ENCODE results near the gene SPECC1L. TPM values are rescaled to one million over a fixed set of nuclear protein-coding genes. Genes with fewer than 3 reads are reported as not detected.

Gene SPECC1L
- total RNA-seq, 1 experiment from 2014 or later, result 40.8 TPM

GRCh38 chr22:24406322-24407277 lies 136.0 kb downstream of the SPECC1L start:
- DNase-seq (ENCODE audit: low read depth, low spot score) (no peak), ATAC-seq (no peak)
- ChIA-PET CTCF (no interaction called here), RAD21 (ENCODE audit: low non-redundant PET in 1 of 2, low total read pairs in 2 of 2, uncharacterized antibody in 2 of 2, unreplicated experiment in 2 of 2) (no interaction called here), POLR2A (no interaction called here)
- H4K20me1 ChIP-seq (ENCODE audit: insufficient read depth), result peaks cover 10% of the 10 kb centered on the region
- H3K36me3 ChIP-seq (ENCODE audit: control insufficient read depth in 1 of 2, insufficient read depth in 2 of 2, low read length in 2 of 2), result peaks cover 0 to 11% of the 10 kb centered on the region in 2 experiments; a peak in 2 of 4 replicates
- H3K9ac ChIP-seq (ENCODE audit: low read length), result no peak overlapping the region
- H3K27ac ChIP-seq (ENCODE audit: low read depth, low read length), result no peak overlapping the region
- no peak overlapping the region for H2AFZ ChIP-seq (ENCODE audit: low read depth, low read length, poor library complexity, severe bottlenecking)
- TF ChIP-seq EGR1 (IDR thresholded peaks at IDR 0.05; ENCODE audit: low read depth) (no peak), FOSL1 (IDR thresholded peaks at IDR 0.05; ENCODE audit: low read depth) (no peak), EZH2phosphoT487 (IDR thresholded peaks at IDR 0.05; ENCODE audit: borderline replicate concordance) (no peak), RAD21 (IDR thresholded peaks at IDR 0.05; ENCODE audit: low read depth) (no peak), REST (IDR thresholded peaks at IDR 0.05; ENCODE audit: low read depth) (no peak)
- H3K9me3 ChIP-seq (ENCODE audit: control insufficient read depth in 1 of 2, insufficient read depth in 1 of 2, low read depth in 1 of 2, low read length in 2 of 2), result no peaks in the 10 kb centered on the region
- no peaks in the 10 kb centered on the region for H3K27me3 ChIP-seq (ENCODE audit: insufficient read depth, low read length)
- intact Hi-C loops (cut with micrococcal nuclease), result no loop called here
- no TSS peak for BruUV-seq (replicated peaks)
- no peak overlapping the region for H3K4me2 ChIP-seq (ENCODE audit: low read length)
- no peaks in the 10 kb centered on the region for H3K9me2 ChIP-seq (ENCODE audit: insufficient read depth)
- H3K4me3 ChIP-seq (replicated peaks in 1 of 2; ENCODE audit: low read depth in 1 of 2, low read length in 2 of 2), result no peak overlapping the region
- H3K79me2 ChIP-seq (ENCODE audit: insufficient read depth, low read length), result no peaks in the 10 kb centered on the region; the same call in 1 of the 2 replicates
- H3K4me1 ChIP-seq (ENCODE audit: control insufficient read depth in 1 of 2, insufficient read depth in 2 of 2, low read length in 2 of 2), result peaks cover 21 to 31% of the 10 kb centered on the region in 2 experiments
